ENCODE measurements around the gene HGFAC.

DNA sequence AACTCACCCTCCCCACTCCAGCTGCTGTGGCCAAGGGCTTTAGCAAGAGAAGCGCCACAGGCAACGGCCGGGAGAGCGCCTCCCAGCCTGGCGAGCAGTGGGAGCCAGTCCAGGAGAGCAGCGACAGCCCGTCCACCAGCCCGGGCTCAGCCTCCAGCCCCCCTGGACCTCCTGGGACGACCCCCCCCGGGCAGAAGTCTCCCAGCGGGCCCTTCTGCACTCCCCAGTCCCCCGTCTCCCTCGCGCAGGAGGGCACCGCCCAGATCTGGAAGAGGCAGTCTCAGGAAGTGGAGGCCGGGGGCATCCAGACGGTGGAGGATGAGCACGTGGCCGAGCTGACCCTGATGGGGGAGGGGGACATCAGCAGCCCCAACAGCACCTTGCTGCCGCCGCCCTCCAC lies 11.2 kb upstream of the HGFAC start:
- TF ChIP-seq, protein P1, sequence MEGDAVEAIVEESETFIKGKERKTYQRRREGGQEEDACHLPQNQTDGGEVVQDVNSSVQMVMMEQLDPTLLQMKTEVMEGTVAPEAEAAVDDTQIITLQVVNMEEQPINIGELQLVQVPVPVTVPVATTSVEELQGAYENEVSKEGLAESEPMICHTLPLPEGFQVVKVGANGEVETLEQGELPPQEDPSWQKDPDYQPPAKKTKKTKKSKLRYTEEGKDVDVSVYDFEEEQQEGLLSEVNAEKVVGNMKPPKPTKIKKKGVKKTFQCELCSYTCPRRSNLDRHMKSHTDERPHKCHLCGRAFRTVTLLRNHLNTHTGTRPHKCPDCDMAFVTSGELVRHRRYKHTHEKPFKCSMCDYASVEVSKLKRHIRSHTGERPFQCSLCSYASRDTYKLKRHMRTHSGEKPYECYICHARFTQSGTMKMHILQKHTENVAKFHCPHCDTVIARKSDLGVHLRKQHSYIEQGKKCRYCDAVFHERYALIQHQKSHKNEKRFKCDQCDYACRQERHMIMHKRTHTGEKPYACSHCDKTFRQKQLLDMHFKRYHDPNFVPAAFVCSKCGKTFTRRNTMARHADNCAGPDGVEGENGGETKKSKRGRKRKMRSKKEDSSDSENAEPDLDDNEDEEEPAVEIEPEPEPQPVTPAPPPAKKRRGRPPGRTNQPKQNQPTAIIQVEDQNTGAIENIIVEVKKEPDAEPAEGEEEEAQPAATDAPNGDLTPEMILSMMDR (IDR thresholded peaks at IDR 0.05; ENCODE audit: low read depth, low read length, poor library complexity, severe bottlenecking) = no peak
- no peak for TF ChIP-seq EZH2phosphoT487 (IDR thresholded peaks at IDR 0.05; ENCODE audit: borderline replicate concordance, low read length)
